Stomach (tissue), 9 donors: ENCODE data around the gene IL1A. TPM values are rescaled to one million over a fixed set of nuclear protein-coding genes. Genes with fewer than 3 reads are reported as not detected.

Source experiments
- DNase-seq, 2 donors: peaks; one replicate each; pipeline versions ENCODE4 v3.0.0 to v3.0.0-alpha.2; 2013 to 2019
- H3K27ac ChIP-seq, 5 donors: fragments of 200-600 bp in 4 of 5; sonication (generic) in 4 of 5; one replicate each; pipeline ENCODE4 v1.5.1; 2013 to 2019; ENCODE audit warnings: mild to moderate bottlenecking in 1 of 5, moderate library complexity in 1 of 5
- H3K27me3 ChIP-seq, 3 donors: fragments of 200-600 bp; sonication (generic); one replicate each; pipeline ENCODE4 v1.5.1; 2017 to 2019; ENCODE audit warnings: mixed run types in 1 of 3
- H3K36me3 ChIP-seq, 4 donors: fragments of 200-600 bp; sonication (generic); 1 replicate in 3 of 4; 2 replicates in 1 of 4; pipeline ENCODE4 v1.5.1; 2016 to 2019
- H3K4me1 ChIP-seq, 4 donors: fragments of 200-600 bp; sonication (generic); one replicate each; pipeline ENCODE4 v1.5.1; 2016 to 2019
- H3K4me3 ChIP-seq, 4 donors: fragments of 200-600 bp; sonication (generic) in 3 of 4; one replicate each; pipeline ENCODE4 v1.5.1; 2016 to 2019; ENCODE audit warnings: mild to moderate bottlenecking in 1 of 4
- H3K9me3 ChIP-seq, 4 donors: fragments of 200-600 bp; sonication (generic); one replicate each; pipeline ENCODE4 v1.5.1; 2016 to 2019
- EP300 ChIP-seq: sonication (generic); formaldehyde crosslinking; IDR thresholded peaks from one replicate; pipeline ENCODE4 v1.6.1; 2017; ENCODE audit warnings: antibody characterized with exemption
- POLR2A ChIP-seq, 4 donors: fragments of 450-650 bp; IDR thresholded peaks; one replicate each; pipeline ENCODE4 v1.6.1; 2016; ENCODE audit warnings: antibody characterized with exemption in 4 of 4, control low read depth in 2 of 4, mild to moderate bottlenecking in 1 of 4, moderate library complexity in 1 of 4
- POLR2AphosphoS5 ChIP-seq, 3 donors: sonication (generic); formaldehyde crosslinking; IDR thresholded peaks; one replicate each; pipeline ENCODE4 v1.6.1; 2016; ENCODE audit warnings: antibody characterized with exemption in 3 of 3
- WGBS, 5 donors: extraction: QIAGEN DNeasy Blood & Tissue Kit in 3 of 5; methylation state at CpG; one replicate each; pipeline versions ENCODE4 v1.1.5 to v1.1.7; 2013 to 2018; 5-methylcytosine and 5-hydroxymethylcytosine counted together
- intact Hi-C: fragments of 100-400 bp; cut with DNase I; formaldehyde crosslinking; loops from one replicate; pipeline ENCODE4 v1.15.1; 2023; ENCODE audit warnings: low total_unique reads
- polyA plus RNA-seq, 3 donors: library from polyadenylated mRNA; stranded (reverse); fragments of 200-250 nt; gene quantifications; one replicate each; pipeline ENCODE4 v1.2.3, GENCODE V29; 2013
- total RNA-seq, 5 donors: library from RNA; depleted of rRNA; stranded (reverse); fragments of >200 nt; gene quantifications; one replicate each; pipeline versions ENCODE4 v1.1.0 to v1.2.3, GENCODE V29; 2014 to 2016
- TF ChIP-seq, protein P1 (sequence below), 7 experiments: fragments of 450-650 bp in 4 of 7; fragments of 200-600 bp in 3 of 7; sonication (generic) in 3 of 7; IDR thresholded peaks; one replicate each; pipeline ENCODE4 v1.5.1; 2016 to 2019; ENCODE audit warnings: antibody characterized with exemption in 7 of 7, control low read depth in 2 of 7, mild to moderate bottlenecking in 1 of 7
- donor health status: healthy with polysubstance abuse.
- donor health status: Bipolar disorder and iron deficiency.
- donor health status: healthy.

Gene IL1A
- total and polyA plus RNA-seq, 8 donors: 0.44 to 2.5 TPM; not detected in 6

DNA sequence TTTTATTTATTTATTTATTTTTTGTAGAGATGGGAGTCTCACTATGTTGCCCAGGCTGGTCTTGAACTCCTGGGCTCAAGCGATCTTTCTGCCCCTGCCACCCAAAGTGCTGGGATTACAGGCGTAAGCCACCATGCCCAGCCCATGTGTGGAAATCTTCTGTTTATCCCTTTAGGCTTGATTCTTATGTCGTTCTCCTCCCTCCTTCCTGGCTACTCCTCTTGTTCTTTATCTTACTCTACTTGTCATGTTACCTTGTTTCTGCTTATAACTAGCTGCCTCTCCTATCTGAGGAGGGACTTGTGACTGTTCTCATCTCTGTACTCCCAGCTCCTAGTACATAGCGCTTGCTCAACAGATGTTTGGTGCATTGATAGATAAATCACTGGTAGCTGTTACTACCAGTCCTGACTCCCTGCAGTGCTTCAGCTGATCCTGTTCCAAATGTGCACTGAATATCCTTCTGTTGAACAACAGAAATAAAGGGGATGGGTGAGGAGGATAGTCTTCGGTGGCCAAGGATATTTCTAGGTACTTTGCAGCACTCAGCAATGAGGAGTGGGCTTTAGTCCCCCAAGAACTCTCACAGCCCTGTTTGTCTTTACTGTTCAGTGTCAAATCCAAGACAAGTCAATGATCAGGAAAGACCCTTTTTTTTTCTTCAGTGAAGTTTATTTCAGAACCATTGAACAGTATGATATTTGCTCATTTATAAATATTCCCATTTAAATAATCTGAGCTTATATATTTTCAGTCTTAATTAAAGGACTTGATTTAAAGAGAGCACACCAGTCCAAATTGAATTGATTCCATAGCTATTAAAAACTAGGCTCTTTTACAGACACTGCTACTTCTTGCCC lies 45.0 kb upstream of the IL1A start:
- Histone ChIP-seq H3K27me3 (no peaks in the 10 kb centered on the region), H3K9me3 (no peaks in the 10 kb centered on the region), H3K4me1 (peaks cover 0 to 20% (median 6%) of the 10 kb centered on the region in 4 donors), H3K36me3 (peaks cover 0 to 7% (median 3%) of the 10 kb centered on the region in 4 donors), H3K27ac (no peak overlapping the region), H3K4me3 (no peak overlapping the region)
- WGBS, 5 donors: 82 to 89% (median 87%) methylated on average over 5 of the region's 5 CpGs
- TF ChIP-seq EP300 (no peak), POLR2A (IDR thresholded peaks at IDR 0.05) (no peak), POLR2AphosphoS5 (IDR thresholded peaks at IDR 0.05) (no peak)
- TF ChIP-seq, protein P1, sequence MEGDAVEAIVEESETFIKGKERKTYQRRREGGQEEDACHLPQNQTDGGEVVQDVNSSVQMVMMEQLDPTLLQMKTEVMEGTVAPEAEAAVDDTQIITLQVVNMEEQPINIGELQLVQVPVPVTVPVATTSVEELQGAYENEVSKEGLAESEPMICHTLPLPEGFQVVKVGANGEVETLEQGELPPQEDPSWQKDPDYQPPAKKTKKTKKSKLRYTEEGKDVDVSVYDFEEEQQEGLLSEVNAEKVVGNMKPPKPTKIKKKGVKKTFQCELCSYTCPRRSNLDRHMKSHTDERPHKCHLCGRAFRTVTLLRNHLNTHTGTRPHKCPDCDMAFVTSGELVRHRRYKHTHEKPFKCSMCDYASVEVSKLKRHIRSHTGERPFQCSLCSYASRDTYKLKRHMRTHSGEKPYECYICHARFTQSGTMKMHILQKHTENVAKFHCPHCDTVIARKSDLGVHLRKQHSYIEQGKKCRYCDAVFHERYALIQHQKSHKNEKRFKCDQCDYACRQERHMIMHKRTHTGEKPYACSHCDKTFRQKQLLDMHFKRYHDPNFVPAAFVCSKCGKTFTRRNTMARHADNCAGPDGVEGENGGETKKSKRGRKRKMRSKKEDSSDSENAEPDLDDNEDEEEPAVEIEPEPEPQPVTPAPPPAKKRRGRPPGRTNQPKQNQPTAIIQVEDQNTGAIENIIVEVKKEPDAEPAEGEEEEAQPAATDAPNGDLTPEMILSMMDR (IDR thresholded peaks at IDR 0.05): no peak
- DNase-seq: no peak
- intact Hi-C loops: no loop called here

DNA sequence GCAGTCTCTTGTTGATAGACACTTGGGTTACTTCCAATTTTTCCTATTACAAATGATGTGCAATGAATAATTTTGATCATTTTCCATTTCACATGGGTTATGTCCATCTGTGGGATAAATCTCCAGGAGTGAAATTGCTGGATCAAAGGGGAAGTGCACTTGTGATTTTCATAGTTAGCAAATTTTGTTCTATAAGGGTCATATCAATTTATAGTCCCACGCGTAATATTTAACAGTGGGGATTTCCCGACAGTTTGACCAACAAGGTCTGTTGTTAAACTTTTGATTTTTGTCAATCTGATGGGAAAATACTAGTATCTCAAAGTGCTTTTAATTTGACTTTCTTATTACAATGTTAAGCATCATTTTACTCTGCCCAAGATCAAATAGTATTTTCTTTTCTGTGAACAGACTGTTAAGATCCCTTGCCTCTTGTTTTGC lies 44.0 kb upstream of the IL1A start:
- H3K9me3 ChIP-seq: no peaks in the 10 kb centered on the region
- no peak overlapping the region for H3K27ac ChIP-seq
- H3K27me3 ChIP-seq: no peaks in the 10 kb centered on the region
- peaks cover 0 to 7% (median 3%) of the 10 kb centered on the region in 4 donors for H3K36me3 ChIP-seq
- 84 to 92% (median 91%) methylated on average over 3 of the region's 3 CpGs for WGBS, 5 donors
- intact Hi-C loops: no loop called here
- H3K4me1 ChIP-seq: peaks cover 0 to 20% (median 7%) of the 10 kb centered on the region in 4 donors
- no peak for TF ChIP-seq POLR2AphosphoS5 (IDR thresholded peaks at IDR 0.05)
- TF ChIP-seq POLR2A (IDR thresholded peaks at IDR 0.05): no peak
- TF ChIP-seq, protein P1 (IDR thresholded peaks at IDR 0.05): no peak
- TF ChIP-seq EP300: no peak
- no peak for DNase-seq
- H3K4me3 ChIP-seq: no peak overlapping the region

DNA sequence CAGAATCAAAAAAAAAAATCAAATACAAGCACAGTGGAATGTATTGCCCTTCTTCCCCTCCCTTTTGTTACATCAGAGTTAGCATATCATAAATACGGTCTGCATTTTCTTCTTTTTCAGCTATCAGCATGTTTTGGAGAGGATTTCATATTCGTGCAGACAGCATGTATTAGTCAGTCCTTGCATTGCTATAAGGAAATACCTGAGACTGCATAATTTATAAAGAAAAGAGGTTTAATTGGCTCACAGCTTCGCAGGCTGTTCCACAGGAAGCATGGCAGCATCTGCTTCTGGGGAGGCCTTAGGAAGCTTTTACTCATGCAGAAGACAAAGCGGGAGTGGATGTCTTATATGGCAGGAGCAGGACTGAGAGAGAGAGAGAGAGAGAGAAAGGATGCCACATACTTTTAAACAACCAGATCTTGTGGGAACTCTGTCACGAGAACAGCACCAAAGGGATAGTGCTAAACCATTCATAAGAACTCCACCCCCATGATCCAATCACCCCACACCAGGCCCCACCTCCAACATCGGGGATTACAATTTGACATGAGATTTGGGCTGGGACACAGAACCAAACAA lies 43.4 kb upstream of the IL1A start:
- no peak for DNase-seq
- Histone ChIP-seq H3K27me3 (no peaks in the 10 kb centered on the region), H3K9me3 (no peaks in the 10 kb centered on the region), H3K4me1 (peaks cover 0 to 20% (median 7%) of the 10 kb centered on the region in 4 donors), H3K27ac (no peak overlapping the region), H3K4me3 (no peak overlapping the region), H3K36me3 (peaks cover 0 to 6% (median 1%) of the 10 kb centered on the region in 4 donors)
- 82 to 88% (median 86%) methylated on average over 6 of the region's 6 CpGs for WGBS, 5 donors
- intact Hi-C loops: no loop called here
- TF ChIP-seq, protein P1 (IDR thresholded peaks at IDR 0.05): no peak
- TF ChIP-seq POLR2AphosphoS5 (IDR thresholded peaks at IDR 0.05): no peak
- TF ChIP-seq POLR2A (IDR thresholded peaks at IDR 0.05): no peak
- TF ChIP-seq EP300: no peak

DNA sequence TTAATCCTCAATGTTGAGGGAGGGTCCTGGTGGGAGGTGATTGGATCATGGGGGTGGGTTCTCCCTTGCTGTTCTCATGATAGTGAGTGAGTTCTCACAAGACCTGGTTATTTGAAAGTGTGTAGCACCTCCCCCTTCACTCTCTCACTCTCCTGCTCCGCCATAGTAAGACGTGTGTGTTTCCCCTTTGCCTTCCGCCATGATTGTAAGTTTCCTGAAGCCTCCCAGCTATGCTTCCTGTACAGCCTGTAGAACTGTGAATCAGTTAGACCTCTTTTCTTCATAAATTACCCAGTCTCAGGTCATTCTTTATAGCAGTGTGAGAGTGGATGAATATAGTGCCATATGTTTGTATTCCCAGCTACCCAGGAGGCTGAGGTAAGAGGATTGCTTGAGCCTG lies 42.7 kb upstream of the IL1A start:
- H3K27ac ChIP-seq: no peak overlapping the region
- H3K27me3 ChIP-seq: no peaks in the 10 kb centered on the region
- TF ChIP-seq, protein P1 (IDR thresholded peaks at IDR 0.05): no peak
- no peak for TF ChIP-seq POLR2AphosphoS5 (IDR thresholded peaks at IDR 0.05)
- TF ChIP-seq POLR2A (IDR thresholded peaks at IDR 0.05): no peak
- 63 to 98% (median 82%) methylated on average over 3 of the region's 3 CpGs for WGBS, 5 donors
- DNase-seq: no peak
- H3K36me3 ChIP-seq: peaks cover 0 to 6% (median 0%) of the 10 kb centered on the region in 4 donors
- H3K9me3 ChIP-seq: no peaks in the 10 kb centered on the region
- intact Hi-C loops: no loop called here
- H3K4me1 ChIP-seq: peaks cover 0 to 18% (median 7%) of the 10 kb centered on the region in 4 donors
- no peak overlapping the region for H3K4me3 ChIP-seq
